OCI-LY1 (cell line): ENCODE data around the gene DAZAP2.

Experiments used
- H2AFZ ChIP-seq: fragments of 200-600 bp; sonication (generic), shearing (Covaris generic); 2 replicates; pipeline ENCODE4 v1.6.0; 2014; ENCODE audit warnings: antibody characterized with exemption, mild to moderate bottlenecking, low read length
- H3F3A ChIP-seq: fragments of 200-600 bp; sonication (generic), shearing (Covaris generic); 2 replicates; pipeline ENCODE4 v1.6.0; 2014; ENCODE audit warnings: mild to moderate bottlenecking, antibody characterized with exemption, low read length, moderate library complexity; ENCODE audit not compliant: insufficient read depth
- H3K27ac ChIP-seq: fragments of 200-600 bp; sonication (generic); 2 replicates; pipeline ENCODE4 v1.5.1; 2014; ENCODE audit warnings: low read length, mixed run types, mild to moderate bottlenecking, low read depth; ENCODE audit not compliant: poor library complexity, severe bottlenecking
- H3K27me3 ChIP-seq: fragments of 200-600 bp; sonication (generic); 2 replicates; pipeline ENCODE4 v1.6.0; 2014; ENCODE audit warnings: antibody characterized with exemption, mild to moderate bottlenecking, low read length, moderate library complexity; ENCODE audit not compliant: insufficient read depth
- H3K36me3 ChIP-seq: fragments of 200-600 bp; sonication (generic); 2 replicates; pipeline ENCODE4 v1.6.1; 2014; ENCODE audit warnings: mild to moderate bottlenecking, antibody characterized with exemption, low read length, moderate library complexity, mixed read lengths; ENCODE audit not compliant: insufficient read depth
- H3K4me1 ChIP-seq: fragments of 200-600 bp; sonication (generic); 2 replicates; pipeline ENCODE4 v1.5.1; 2014; ENCODE audit warnings: mild to moderate bottlenecking, low read length, moderate library complexity; ENCODE audit not compliant: insufficient read depth, severe bottlenecking
- H3K4me2 ChIP-seq: fragments of 200-600 bp; sonication (generic), shearing (Covaris generic); 2 replicates; pipeline ENCODE4 v1.6.1; 2014; ENCODE audit warnings: low read length
- H3K4me3 ChIP-seq: fragments of 200-600 bp; sonication (generic); 2 replicates; pipeline ENCODE4 v1.5.1; 2014; ENCODE audit warnings: low read length, low read depth, mild to moderate bottlenecking, mixed read lengths; ENCODE audit not compliant: poor library complexity, severe bottlenecking
- H3K79me2 ChIP-seq: fragments of 200-600 bp; shearing (Covaris generic); 2 replicates; pipeline ENCODE4 v1.6.1; 2016; ENCODE audit warnings: mixed run types, low read length, mixed read lengths; ENCODE audit not compliant: insufficient read depth
- H3K9ac ChIP-seq: fragments of 200-600 bp; sonication (generic), shearing (Covaris generic); 2 replicates; pipeline ENCODE4 v1.6.1; 2014; ENCODE audit warnings: mild to moderate bottlenecking, low read length, mixed read lengths
- H3K9me2 ChIP-seq: fragments of 200-600 bp; sonication (generic), shearing (Covaris generic); 2 replicates; pipeline ENCODE4 v1.6.1; 2014; ENCODE audit warnings: low read depth, mild to moderate bottlenecking, low read length, mixed read lengths
- H3K9me3 ChIP-seq: fragments of 200-600 bp; shearing (Covaris generic); 2 replicates; pipeline ENCODE4 v1.6.1; 2014; ENCODE audit warnings: low read length, mixed read lengths
- H4K20me1 ChIP-seq: fragments of 200-600 bp; sonication (generic), shearing (Covaris generic); 2 replicates; pipeline ENCODE4 v1.6.0; 2016; ENCODE audit warnings: mild to moderate bottlenecking, low read length; ENCODE audit not compliant: insufficient read depth
- CTCF ChIP-seq: fragments of 200-600 bp; sonication (generic), shearing (Covaris generic); IDR thresholded peaks from 2 replicates; pipeline ENCODE4 v1.5.1; 2017; ENCODE audit warnings: mild to moderate bottlenecking, antibody characterized with exemption, low read length, moderate library complexity, mixed read lengths
- EZH2 ChIP-seq: fragments of 200-600 bp; sonication (generic), shearing (Covaris generic); IDR thresholded peaks from 2 replicates; pipeline ENCODE4 v1.8.0; 2017; ENCODE audit warnings: borderline replicate concordance, mixed run types, mild to moderate bottlenecking, antibody characterized with exemption, low read length, moderate library complexity, mixed read lengths

Gene DAZAP2

GRCh38 chr12:51202718-51203117, 35.9 kb upstream of the DAZAP2 start:
- Histone ChIP-seq H2AFZ (no peak overlapping the region), H3K27ac (no peak overlapping the region), H3K4me1 (no peaks in the 10 kb centered on the region), H3K4me3 (no peak overlapping the region), H3K79me2 (no peaks in the 10 kb centered on the region), H3K4me2 (no peak overlapping the region), H3K9me2 (no peaks in the 10 kb centered on the region), H3K27me3 (0 out of 2 replicates have a peak, but pooled peaks cover under 1% of the 10 kb centered on the region), H3K36me3 (no peaks in the 10 kb centered on the region), H3F3A (no peaks in the 10 kb centered on the region), H3K9me3 (no peaks in the 10 kb centered on the region), H3K9ac (no peak overlapping the region), H4K20me1 (no peaks in the 10 kb centered on the region)
- TF ChIP-seq CTCF: no peak
- no peak for TF ChIP-seq EZH2

DNA sequence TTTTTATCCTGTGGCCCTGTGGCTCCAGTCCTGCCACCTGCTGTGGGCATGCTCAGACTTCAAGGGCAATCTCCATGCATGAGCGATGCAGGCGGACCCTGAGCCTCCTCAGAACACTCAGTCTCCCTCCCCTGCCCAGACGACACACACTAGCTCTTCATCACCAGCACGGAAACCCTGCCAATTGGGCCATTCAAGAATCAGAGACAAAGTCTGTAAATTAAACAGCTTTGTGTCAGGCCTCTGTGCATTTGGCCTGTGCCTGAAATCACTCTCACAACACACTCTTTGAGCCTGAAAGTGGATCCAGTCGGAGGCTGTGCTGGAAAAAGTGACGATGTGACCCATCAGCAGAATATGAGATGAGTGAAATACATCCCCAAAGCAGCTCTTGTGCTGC, 33.3 kb upstream of the DAZAP2 start:
- no peak for TF ChIP-seq CTCF
- TF ChIP-seq EZH2: no peak
- H2AFZ ChIP-seq: no peak overlapping the region
- no peak overlapping the region for H3K4me2 ChIP-seq
- H3K79me2 ChIP-seq: no peaks in the 10 kb centered on the region
- no peaks in the 10 kb centered on the region for H3K27me3 ChIP-seq
- no peaks in the 10 kb centered on the region for H3F3A ChIP-seq
- H3K9me3 ChIP-seq: no peaks in the 10 kb centered on the region
- H3K9ac ChIP-seq: no peak overlapping the region
- no peaks in the 10 kb centered on the region for H3K4me1 ChIP-seq
- no peaks in the 10 kb centered on the region for H3K36me3 ChIP-seq
- no peak overlapping the region for H3K27ac ChIP-seq
- no peaks in the 10 kb centered on the region for H4K20me1 ChIP-seq
- no peak overlapping the region for H3K4me3 ChIP-seq
- no peaks in the 10 kb centered on the region for H3K9me2 ChIP-seq

GRCh38 chr12:51208016-51208660, 30.5 kb upstream of the DAZAP2 start:
- H3K4me1 ChIP-seq: no peaks in the 10 kb centered on the region
- H3K27ac ChIP-seq: no peak overlapping the region
- no peaks in the 10 kb centered on the region for H3K9me3 ChIP-seq
- no peaks in the 10 kb centered on the region for H3K79me2 ChIP-seq
- H3K36me3 ChIP-seq: no peaks in the 10 kb centered on the region
- no peaks in the 10 kb centered on the region for H3F3A ChIP-seq
- no peak overlapping the region for H3K4me2 ChIP-seq
- no peak overlapping the region for H2AFZ ChIP-seq
- H3K27me3 ChIP-seq: no peaks in the 10 kb centered on the region
- H3K9me2 ChIP-seq: no peaks in the 10 kb centered on the region
- H3K9ac ChIP-seq: no peak overlapping the region
- H3K4me3 ChIP-seq: no peak overlapping the region
- no peak for TF ChIP-seq EZH2
- TF ChIP-seq CTCF: no peak
- H4K20me1 ChIP-seq: no peaks in the 10 kb centered on the region
